GM19099 (cell line): ENCODE measurements around the gene BARHL1.

Experiments used
- POLR2A ChIP-seq: IDR thresholded peaks from 3 replicates; pipeline ENCODE4 v1.6.1; 2011; ENCODE audit warnings: low read depth; ENCODE audit not compliant: insufficient read length; ENCODE audit errors: extremely low read depth

The BARHL1 gene

DNA sequence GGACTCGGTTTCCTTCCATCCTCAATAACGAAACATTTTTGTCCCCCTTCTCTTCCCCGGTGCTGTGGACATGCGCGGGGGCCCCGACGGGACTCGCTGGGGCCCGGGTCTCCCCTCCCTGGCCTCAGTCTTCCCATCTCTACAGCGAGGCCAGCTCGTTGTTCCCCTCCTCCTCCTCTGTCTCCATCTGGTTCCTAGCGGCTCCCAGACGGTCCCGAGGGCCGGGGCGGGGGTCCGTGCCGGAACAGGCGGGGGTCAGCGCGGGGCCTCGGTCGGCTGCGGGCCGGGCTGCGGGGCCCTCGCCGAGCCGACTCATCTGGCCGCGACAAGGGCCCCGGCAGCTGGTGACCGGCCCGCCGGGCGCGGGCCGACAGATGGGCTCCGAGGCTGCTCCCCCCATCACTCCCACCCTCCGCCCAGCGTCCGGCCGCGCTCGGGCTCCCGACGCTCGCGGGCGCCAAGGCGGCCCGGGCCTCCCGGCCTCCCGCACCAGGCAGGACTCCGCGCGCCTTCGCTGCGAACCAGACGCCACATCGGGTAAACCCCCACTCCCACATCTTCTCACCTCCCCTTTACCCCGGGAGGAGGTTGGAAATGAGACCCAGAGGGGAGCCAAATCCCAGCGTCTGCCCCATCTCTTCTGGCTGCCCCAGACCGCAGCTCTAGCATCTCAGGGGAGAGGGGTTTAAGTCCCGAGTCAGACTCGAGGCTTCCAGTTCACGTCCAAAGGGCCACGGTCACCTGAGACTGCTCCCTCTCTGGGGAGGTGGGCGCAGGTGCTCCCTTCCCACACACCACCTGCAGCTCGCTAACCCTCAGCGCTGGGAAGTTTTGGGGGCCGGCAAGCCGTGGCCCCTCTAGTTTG, 8.1 kb downstream of the BARHL1 start:
- no peak for TF ChIP-seq POLR2A

DNA sequence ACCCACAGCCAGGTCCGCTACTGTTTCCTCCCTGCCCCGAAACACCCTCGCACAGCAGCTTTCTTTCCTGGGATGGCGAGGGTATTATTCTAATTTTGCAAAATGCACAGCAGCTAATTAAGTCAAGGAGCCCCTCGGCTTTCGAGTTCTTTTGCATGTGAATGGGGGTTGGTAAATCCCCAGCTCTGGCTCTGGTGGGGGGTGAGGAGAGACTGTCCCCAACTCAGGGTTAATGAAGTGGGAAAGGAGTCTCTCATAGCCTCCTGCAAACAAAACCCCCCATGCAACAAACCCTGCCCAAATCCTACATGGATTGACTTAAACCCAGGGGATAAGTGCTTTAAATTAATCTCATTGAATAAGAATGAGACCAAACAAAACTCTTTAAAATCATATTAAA, 8.8 kb downstream of the BARHL1 start:
- no peak for TF ChIP-seq POLR2A

DNA sequence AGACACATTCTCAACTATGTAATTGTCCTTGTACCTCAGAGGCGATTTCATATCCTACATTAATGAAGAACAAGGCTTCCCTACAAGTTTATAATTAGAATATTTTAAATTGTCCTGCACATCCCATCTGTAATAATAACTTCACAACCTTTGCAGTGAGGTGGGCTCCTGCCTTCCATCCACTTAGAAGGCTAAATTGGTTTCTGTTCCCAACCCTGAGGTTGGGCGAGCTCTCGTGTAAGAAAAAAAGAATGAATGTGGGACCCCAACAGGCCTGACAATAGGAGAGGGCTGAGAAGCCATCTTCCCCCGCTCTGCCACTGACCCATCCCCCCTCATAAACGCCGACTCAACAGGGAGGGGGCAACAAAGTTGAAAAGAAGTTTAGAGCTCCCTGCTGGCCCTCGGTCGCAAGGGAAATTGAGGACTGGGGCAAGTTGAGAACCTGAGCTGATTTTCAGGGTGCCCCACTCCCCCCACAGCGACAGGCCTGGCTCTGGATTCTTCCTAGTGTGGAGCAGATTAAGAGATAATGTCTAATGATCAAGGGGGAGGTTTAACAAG, 9.4 kb downstream of the BARHL1 start:
- TF ChIP-seq POLR2A = no peak

DNA sequence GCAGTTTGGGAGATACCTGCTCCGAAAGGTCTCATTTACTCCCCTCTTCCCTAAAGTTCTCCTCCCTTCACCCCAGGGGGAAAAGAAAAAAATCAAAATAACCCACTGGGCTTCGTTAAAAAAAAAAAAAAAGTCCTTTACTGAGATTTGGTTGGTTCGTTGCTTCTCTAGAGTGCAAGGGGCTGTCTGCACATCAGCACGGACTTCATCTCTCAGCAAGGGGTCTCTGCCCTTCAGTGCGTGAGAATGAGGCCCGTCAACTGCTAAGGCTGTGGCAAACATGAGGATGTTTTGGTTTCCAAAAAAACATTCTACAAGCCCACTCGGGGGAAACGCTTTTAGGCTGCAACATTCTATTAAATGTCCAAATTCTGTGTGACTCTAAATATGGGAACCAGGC, 10.0 kb downstream of the BARHL1 start:
- no peak for TF ChIP-seq POLR2A

DNA sequence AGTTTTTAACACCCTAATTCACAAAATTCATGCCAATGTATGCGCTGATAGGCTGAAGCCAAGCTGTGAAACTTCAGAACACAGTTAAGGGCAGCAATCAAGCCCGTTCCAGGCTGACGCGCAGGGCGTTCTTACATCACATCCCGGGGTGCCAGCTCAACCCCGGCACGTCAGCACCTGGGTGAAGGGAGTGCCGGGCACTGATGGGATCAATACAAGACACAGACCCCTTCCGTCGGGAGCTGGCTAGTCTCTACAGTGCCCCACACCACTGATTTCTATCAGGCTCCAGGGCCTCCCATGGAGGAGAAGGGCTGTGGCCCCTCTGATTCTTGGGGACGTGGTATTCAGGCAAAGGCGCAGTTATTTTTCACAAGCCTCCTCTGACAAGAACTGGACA, 12.0 kb downstream of the BARHL1 start:
- TF ChIP-seq POLR2A = no peak

DNA sequence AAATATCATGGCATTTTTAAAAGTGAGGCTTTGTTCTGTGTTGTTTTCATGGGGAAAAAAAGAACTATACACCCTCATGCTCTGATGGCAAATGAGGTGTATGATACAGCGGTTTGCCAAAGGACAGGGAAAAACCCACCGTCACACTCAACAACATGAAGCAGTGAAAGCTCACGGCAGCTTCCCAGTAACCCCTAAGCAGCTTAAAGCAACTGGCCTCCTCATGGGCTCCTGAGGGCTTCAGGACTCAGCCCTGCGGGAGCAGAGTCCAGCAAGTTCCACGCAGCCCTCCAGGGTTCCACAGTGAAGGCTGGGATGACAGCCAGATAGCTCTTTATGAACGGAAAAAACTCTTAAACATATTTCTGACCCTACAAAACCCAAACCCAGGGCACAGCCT, 12.9 kb downstream of the BARHL1 start:
- TF ChIP-seq POLR2A = no peak

DNA sequence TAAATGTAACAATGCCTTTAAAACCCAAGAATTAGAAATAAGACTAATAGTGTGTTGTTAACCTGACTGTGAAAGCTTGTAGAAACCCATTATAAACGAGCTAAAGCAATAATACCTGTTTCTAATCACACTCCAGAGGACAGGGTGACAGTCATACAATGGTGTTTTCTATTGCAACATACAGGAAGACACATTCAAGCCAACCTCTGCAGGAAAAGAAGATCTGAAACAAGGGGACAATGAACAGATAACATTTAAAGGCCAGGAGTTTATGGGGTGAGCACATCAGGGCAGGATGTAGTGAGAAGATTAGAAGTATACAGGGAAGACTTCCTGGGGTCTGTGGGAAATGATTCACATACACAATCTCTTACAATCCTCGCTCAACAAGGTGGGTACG, 13.8 kb downstream of the BARHL1 start:
- TF ChIP-seq POLR2A = no peak

DNA sequence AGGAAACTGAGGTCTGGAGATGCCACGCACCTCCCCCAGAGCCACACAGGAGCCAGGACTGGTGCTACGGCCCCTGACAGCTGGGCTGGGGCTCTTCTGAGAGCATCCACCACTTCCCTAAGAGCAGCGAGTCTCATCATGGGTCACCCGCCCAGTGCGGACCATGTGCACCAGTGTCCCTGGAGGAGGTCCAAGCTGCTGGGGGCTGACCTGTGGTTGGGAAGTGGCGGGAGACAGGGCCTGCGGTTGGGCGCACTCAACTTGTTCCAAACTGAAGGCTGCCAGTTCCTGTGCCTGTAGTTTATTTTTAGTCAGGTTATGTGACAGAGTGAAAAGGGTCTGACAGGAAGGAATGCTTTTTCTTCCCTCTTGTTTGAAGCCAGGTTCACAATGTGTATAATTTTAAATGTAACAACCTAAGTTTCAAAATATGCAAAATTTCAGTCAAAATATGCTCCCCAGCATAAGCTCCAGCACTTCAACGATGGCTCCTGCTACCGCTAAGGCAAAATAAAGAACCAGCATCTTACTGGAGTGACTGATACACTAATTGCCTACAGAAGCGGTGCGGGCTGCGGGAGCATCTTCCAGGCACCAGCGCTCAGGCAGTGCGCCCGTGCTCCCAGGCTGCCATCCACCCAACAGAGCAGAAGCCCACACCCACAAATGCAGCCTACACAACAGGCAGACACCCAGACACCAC, 14.8 kb downstream of the BARHL1 start:
- TF ChIP-seq POLR2A = no peak

DNA sequence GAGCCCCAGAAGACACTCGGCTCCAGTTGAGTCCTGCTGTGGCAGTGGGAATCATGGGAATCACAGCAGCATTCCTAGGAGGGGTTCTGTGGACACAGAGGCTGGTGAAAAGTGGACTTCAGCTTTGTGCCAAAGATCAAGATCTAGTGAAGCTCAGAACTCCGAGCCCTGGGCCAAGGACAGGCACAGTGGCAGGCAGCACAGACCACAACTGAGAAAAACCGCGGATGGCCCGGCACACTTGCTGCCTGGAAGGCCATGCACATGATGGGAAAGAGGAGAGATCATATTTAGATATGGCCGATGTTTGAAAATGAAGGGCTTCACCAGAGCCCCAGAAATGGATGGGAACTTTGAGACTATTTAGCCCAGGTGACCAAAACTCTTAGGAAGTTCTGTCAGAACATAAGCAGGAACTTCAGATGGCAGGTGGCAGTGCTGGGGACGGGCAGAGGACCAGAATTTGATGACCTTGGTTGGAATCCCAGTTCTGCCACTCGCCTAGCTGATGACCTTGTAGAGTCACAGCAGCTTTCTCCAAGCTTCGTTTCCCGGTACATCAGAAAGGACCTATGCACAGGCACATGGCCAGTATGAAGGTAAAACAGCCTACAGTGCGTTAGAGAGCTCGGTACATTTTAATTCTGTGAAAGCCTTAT, 18.0 kb downstream of the BARHL1 start:
- no peak for TF ChIP-seq POLR2A

DNA sequence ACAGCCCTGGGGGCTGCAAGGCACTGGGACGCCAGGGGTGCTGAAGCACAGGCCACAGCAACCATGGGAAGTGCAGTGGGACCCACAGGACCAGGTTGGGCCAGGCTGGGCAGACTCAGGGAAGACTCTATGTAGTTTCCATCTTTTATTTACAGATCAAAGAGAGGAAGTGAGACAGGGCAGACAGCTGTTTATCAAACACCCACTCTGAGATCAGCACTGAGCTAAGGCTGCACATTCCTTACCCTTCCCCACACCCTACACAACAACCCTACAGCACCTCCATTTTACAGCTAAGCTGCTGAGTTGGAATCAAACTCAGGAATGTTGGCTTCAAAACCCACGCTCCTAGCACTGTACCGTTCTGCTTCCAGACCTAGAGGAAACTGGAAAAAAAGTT, 19.8 kb downstream of the BARHL1 start:
- no peak for TF ChIP-seq POLR2A

DNA sequence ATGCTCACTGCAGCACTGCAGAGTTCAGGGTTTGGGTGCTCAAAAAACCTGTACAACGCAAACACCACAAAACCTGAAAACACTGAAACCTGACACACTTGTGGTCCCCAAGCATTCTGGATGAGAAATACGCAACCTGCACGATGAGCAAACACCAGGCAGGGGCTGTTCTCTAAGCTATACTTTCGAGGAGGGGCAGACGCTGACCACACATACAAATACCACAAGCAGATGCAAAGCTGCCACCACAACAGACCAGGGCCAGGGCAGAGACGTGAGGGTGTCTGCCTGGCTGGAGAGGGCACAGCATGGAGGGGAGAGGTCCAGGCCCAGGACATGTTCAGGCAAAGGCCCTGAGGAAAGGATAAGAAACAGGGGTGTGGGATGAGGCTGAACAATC, 23.0 kb downstream of the BARHL1 start:
- TF ChIP-seq POLR2A = no peak

DNA sequence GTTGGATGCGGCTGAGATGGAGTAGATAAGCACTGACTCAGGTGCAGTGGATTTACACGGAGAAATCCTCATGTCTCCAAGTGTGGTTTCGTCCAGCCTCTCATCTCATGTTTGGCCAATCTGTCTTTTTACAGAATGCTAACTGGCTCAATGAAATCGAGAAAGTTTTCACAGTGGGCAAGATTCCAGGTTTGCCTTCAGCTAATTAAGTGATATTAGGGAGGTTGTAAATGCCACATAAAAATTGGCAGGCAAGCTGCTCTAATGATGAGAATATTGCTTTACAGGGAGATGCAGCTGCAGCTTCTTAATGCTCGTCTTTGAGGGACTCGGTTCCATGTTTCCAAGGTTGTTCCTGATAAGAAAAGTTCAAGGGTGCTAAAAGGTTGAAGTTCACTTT, 23.7 kb downstream of the BARHL1 start:
- TF ChIP-seq POLR2A = no peak

DNA sequence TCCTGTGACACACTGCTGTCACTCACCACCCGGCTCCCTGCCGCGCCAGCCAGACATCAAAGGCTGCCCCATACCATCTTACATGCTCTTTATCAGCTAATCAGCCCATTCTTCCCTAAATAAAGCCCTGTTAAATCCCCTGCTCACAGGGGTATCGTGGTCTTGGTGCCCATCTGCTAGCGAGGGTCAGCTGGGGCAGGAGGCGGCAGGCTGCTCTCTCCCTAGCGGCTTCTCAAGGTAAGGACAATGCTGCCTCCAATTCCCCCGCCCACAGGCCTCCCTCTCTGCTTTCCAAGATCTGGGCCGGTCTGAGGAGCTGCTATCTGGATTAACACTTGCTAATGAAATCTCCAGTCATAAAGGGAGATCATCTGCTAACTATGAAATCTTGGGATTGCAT, 26.8 kb downstream of the BARHL1 start:
- TF ChIP-seq POLR2A = no peak

DNA sequence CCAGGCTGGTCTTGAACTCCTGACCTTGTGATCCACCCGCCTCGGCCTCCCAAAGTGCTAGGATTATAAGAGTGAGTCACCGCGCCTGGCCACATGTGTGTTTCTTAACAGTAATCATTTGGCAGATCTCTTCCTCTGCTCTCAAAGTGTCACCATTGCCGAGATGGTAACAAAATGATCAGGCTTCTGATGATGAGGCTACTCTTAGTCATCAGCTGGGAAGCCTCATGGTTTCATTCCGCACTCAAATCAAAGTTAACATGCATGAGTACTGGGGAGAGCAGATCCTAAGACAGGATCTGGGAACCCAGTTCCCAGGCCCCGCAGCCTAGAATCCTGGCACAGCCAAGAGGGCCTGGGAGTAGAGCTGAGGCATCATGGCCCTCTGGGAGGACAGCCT, 27.4 kb downstream of the BARHL1 start:
- TF ChIP-seq POLR2A = no peak

DNA sequence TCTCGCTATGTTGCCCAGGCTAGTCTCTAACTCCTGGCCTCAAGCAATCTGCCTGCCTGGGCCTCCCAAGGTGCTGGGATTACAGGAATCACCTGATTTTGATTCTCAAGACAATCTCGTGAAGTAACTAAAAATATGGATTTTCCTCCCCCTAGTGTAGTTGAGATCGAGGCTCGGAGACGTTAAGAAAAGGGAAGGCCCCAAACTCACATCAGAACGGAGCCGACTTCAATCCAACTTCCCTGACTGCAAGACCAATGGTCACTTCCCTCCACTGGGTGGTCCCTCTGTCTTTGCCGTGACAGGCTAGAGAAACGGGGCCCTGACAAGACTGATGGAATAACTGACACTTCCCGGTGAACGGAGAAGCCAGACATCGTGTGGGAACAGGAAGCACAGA, 28.3 kb downstream of the BARHL1 start:
- TF ChIP-seq POLR2A = no peak
